Measurements from ENCODE around the gene TCF7L1. TPM values are rescaled to one million over a fixed set of nuclear protein-coding genes. Genes with fewer than 3 reads are reported as not detected.

TCF7L1 gene
- polyA plus RNA-seq, 1 donor (not counting 4 experiments of a cell fraction or from before 2014, with no cell fraction given), result 1.0 TPM

DNA sequence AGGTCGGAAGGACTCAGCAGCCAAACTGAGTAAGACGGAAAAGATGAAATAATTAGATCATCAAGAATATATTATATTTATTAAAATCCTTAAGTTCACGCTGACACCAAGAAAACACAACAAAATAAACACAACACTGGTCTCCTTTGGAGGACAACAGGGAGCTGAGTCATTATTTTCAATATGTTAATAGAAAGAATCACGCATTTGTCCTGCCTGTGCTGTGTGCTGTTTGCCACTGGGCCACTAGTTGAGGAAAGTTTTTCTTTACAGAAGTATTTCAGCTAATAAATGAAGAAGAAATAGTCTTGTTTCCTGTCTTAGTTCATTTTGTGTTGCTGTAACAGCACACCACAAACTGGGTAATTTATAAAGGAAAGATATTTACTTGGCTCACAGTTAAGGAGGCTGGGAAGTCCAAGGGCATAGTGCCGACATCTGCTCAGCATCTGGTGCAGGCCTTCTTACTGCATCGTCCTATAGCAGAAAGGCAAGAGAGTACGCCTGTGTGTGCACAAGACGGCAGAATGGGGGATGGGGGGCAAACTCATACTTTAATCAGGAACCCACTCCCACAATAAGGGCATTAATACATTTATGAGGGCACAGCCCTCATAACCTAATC, 88.0 kb downstream of the TCF7L1 start:
- Histone ChIP-seq H3K36me3 (ENCODE audit: control insufficient read depth in 2 of 2, extremely low read depth in 1 of 2, insufficient read depth in 2 of 2, low read length in 2 of 2) (no peaks in the 10 kb centered on the region), H3K4me2 (ENCODE audit: control insufficient read depth, extremely low read depth, insufficient read depth, low read depth, low read length) (no peak overlapping the region)

DNA sequence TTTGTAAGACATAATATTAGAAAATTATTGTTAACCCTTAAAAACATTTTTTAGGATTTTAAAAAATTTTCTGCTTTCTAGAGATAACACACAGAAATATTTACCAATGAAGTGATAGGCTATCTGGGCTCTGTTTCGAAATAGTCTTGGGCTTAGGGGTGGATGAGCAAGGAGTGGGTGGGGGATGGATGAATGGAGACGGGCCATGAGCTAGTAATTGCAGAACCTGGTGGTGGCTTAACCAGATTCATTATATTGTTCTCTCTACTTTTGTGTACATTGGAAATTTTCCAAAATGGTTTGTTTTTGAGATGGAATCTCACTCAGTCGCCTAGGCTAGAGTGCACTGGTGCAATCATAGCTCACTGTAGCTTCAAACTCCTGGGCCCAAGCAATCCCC, 89.6 kb downstream of the TCF7L1 start:
- Histone ChIP-seq H2AFZ (ENCODE audit: control insufficient read depth, low read length) (no peak overlapping the region), H3K9me3 (ENCODE audit: control insufficient read depth, low read depth, low read length) (no peaks in the 10 kb centered on the region), H3K9me1 (ENCODE audit: control insufficient read depth, extremely low read depth, insufficient read depth, low read length) (no peaks in the 10 kb centered on the region), H3K4me1 (ENCODE audit: control insufficient read depth, extremely low read depth, insufficient read depth, low read length) (no peaks in the 10 kb centered on the region), H3K36me3 (ENCODE audit: control insufficient read depth in 2 of 2, extremely low read depth in 1 of 2, insufficient read depth in 2 of 2, low read length in 2 of 2) (no peaks in the 10 kb centered on the region), H3K4me2 (ENCODE audit: control insufficient read depth, extremely low read depth, insufficient read depth, low read depth, low read length) (no peak overlapping the region), H3K4me3 (ENCODE audit: control insufficient read depth in 2 of 3, extremely low read depth in 1 of 3, insufficient read depth in 2 of 3, low read depth in 1 of 3, low read length in 3 of 3) (no peak overlapping the region), H3K27me3 (ENCODE audit: control insufficient read depth, extremely low read depth, insufficient read depth, low read length) (no peaks in the 10 kb centered on the region), H3K9ac (ENCODE audit: control insufficient read depth, extremely low read depth, insufficient read depth, low read length) (no peak overlapping the region), H3K27ac (ENCODE audit: control insufficient read depth, insufficient read depth, low read length) (no peak overlapping the region), H4K20me1 (ENCODE audit: control insufficient read depth, extremely low read depth, insufficient read depth, low read length) (peaks cover 3% of the 10 kb centered on the region), H3K79me2 (ENCODE audit: control insufficient read depth, insufficient read depth, low read length) (no peaks in the 10 kb centered on the region)
- FAIRE-seq, result no peak
- TF ChIP-seq, protein P1, sequence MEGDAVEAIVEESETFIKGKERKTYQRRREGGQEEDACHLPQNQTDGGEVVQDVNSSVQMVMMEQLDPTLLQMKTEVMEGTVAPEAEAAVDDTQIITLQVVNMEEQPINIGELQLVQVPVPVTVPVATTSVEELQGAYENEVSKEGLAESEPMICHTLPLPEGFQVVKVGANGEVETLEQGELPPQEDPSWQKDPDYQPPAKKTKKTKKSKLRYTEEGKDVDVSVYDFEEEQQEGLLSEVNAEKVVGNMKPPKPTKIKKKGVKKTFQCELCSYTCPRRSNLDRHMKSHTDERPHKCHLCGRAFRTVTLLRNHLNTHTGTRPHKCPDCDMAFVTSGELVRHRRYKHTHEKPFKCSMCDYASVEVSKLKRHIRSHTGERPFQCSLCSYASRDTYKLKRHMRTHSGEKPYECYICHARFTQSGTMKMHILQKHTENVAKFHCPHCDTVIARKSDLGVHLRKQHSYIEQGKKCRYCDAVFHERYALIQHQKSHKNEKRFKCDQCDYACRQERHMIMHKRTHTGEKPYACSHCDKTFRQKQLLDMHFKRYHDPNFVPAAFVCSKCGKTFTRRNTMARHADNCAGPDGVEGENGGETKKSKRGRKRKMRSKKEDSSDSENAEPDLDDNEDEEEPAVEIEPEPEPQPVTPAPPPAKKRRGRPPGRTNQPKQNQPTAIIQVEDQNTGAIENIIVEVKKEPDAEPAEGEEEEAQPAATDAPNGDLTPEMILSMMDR (optimal IDR thresholded peaks at IDR 0.05 in 1 of 3, IDR thresholded peaks at IDR 0.05 in 1 of 3, conservative IDR thresholded peaks at IDR 0.05 in 1 of 3; ENCODE audit: extremely low read depth in 1 of 3, insufficient read depth in 2 of 3, low read length in 3 of 3), result no peak
- no peak for TF ChIP-seq EZH2 (IDR thresholded peaks at IDR 0.05; ENCODE audit: low read length)
- DNase-seq (ENCODE audit: low read depth, low spot score), result no peak
- dilution Hi-C loops (cut with MboI; ENCODE audit: extremely low pct_ligation_motif_present, low sequenced_read_pairs), result no loop called here

More for the DNA sequence above, 88.0 kb downstream of the TCF7L1 start:
- Histone ChIP-seq H3K79me2 (ENCODE audit: control insufficient read depth, insufficient read depth, low read length) (no peaks in the 10 kb centered on the region), H3K9me1 (ENCODE audit: control insufficient read depth, extremely low read depth, insufficient read depth, low read length) (no peaks in the 10 kb centered on the region), H4K20me1 (ENCODE audit: control insufficient read depth, extremely low read depth, insufficient read depth, low read length) (no peaks in the 10 kb centered on the region), H2AFZ (ENCODE audit: control insufficient read depth, low read length) (no peak overlapping the region), H3K4me1 (ENCODE audit: control insufficient read depth, extremely low read depth, insufficient read depth, low read length) (no peaks in the 10 kb centered on the region), H3K27ac (ENCODE audit: control insufficient read depth, insufficient read depth, low read length) (no peak overlapping the region), H3K4me3 (ENCODE audit: control insufficient read depth in 2 of 3, extremely low read depth in 1 of 3, insufficient read depth in 2 of 3, low read depth in 1 of 3, low read length in 3 of 3) (no peak overlapping the region), H3K9me3 (ENCODE audit: control insufficient read depth, low read depth, low read length) (no peaks in the 10 kb centered on the region), H3K9ac (ENCODE audit: control insufficient read depth, extremely low read depth, insufficient read depth, low read length) (no peak overlapping the region), H3K27me3 (ENCODE audit: control insufficient read depth, extremely low read depth, insufficient read depth, low read length) (no peaks in the 10 kb centered on the region)
- dilution Hi-C loops (cut with MboI; ENCODE audit: extremely low pct_ligation_motif_present, low sequenced_read_pairs), result no loop called here
- TF ChIP-seq, protein P1 (optimal IDR thresholded peaks at IDR 0.05 in 1 of 3, IDR thresholded peaks at IDR 0.05 in 1 of 3, conservative IDR thresholded peaks at IDR 0.05 in 1 of 3; ENCODE audit: extremely low read depth in 1 of 3, insufficient read depth in 2 of 3, low read length in 3 of 3), result no peak
- TF ChIP-seq EZH2 (IDR thresholded peaks at IDR 0.05; ENCODE audit: low read length), result no peak
- FAIRE-seq (no peak), DNase-seq (ENCODE audit: low read depth, low spot score) (no peak)

All from keratinocyte (primary cell).